ENCODE measurements around the gene MCC. TPM values are rescaled to one million over a fixed set of nuclear protein-coding genes. Genes with fewer than 3 reads are reported as not detected.

Gene MCC
- total RNA-seq, 2 experiments from 2014 or later, result 0.25 TPM; not detected in 1

GRCh38 chr5:113182658-113183344, 305.5 kb downstream of the MCC start:
- no peak overlapping the region for H3K4me3 ChIP-seq (ENCODE audit: low read depth, low read length, poor library complexity, severe bottlenecking)
- no peaks in the 10 kb centered on the region for H3K4me1 ChIP-seq (ENCODE audit: insufficient read depth, low read length, poor library complexity, severe bottlenecking)
- POLR2A ChIA-PET, result interaction anchor here (0.7 to 1.2 kb wide), 3 partner anchors 10 to 1609 kb away, joined by 3 to 4 read pairs (median 3); no protein-coding TSS in a partner anchor
- no TSS peak for BruUV-seq (replicated peaks)
- no peaks in the 10 kb centered on the region for H3K9me3 ChIP-seq (ENCODE audit: low read length)
- TF ChIP-seq CTCF (conservative IDR thresholded peaks at IDR 0.05; ENCODE audit: low read length), result no peak
- TF ChIP-seq EZH2phosphoT487 (IDR thresholded peaks at IDR 0.05; ENCODE audit: borderline replicate concordance, low read depth, low read length), result no peak
- no peak overlapping the region for H2AFZ ChIP-seq (ENCODE audit: low read length)
- CTCF ChIA-PET (ENCODE audit: unreplicated experiment), result no interaction called here
- H3K9me2 ChIP-seq (ENCODE audit: insufficient read depth, low read length), result no peaks in the 10 kb centered on the region
- H4K20me1 ChIP-seq (ENCODE audit: insufficient read depth, low read length), result no peaks in the 10 kb centered on the region
- DNase-seq (ENCODE audit: low spot score), result no peak
- no peaks in the 10 kb centered on the region for H3K36me3 ChIP-seq (ENCODE audit: insufficient read depth, low read length)
- H3K27ac ChIP-seq (ENCODE audit: low read depth, low read length, poor library complexity, severe bottlenecking), result no peak overlapping the region
- H3K79me2 ChIP-seq (ENCODE audit: insufficient read depth, low read depth, low read length), result no peaks in the 10 kb centered on the region
- H3K4me2 ChIP-seq (ENCODE audit: low read length), result no peak overlapping the region
- intact Hi-C loops (cut with micrococcal nuclease; ENCODE audit: unreplicated experiment), result no loop called here

- no peak for DNase-seq (ENCODE audit: low spot score)
- intact Hi-C loops (cut with micrococcal nuclease; ENCODE audit: unreplicated experiment), result no loop called here
- POLR2A ChIA-PET, result interaction anchor here (0.6 to 1.4 kb wide), 4 partner anchors 8 to 75 kb away, joined by 3 to 6 read pairs (median 4); no protein-coding TSS in a partner anchor
These were observed 306.3 kb downstream of the MCC start for GRCh38 chr5:113181853-113182490.

GRCh38 chr5:113181409-113181808, 306.8 kb downstream of the MCC start:
- H3K79me2 ChIP-seq (ENCODE audit: insufficient read depth, low read depth, low read length), result no peaks in the 10 kb centered on the region
- no peaks in the 10 kb centered on the region for H3K36me3 ChIP-seq (ENCODE audit: insufficient read depth, low read length)
- H3K9me2 ChIP-seq (ENCODE audit: insufficient read depth, low read length), result no peaks in the 10 kb centered on the region
- H3K4me3 ChIP-seq (ENCODE audit: low read depth, low read length, poor library complexity, severe bottlenecking), result no peak overlapping the region
- H4K20me1 ChIP-seq (ENCODE audit: insufficient read depth, low read length), result no peaks in the 10 kb centered on the region
- BruUV-seq (replicated peaks), result no TSS peak
- H3K9me3 ChIP-seq (ENCODE audit: low read length), result no peaks in the 10 kb centered on the region
- H3K27ac ChIP-seq (ENCODE audit: low read depth, low read length, poor library complexity, severe bottlenecking), result no peak overlapping the region
- H2AFZ ChIP-seq (ENCODE audit: low read length), result no peak overlapping the region
- no peaks in the 10 kb centered on the region for H3K4me1 ChIP-seq (ENCODE audit: insufficient read depth, low read length, poor library complexity, severe bottlenecking)
- H3K4me2 ChIP-seq (ENCODE audit: low read length), result no peak overlapping the region
- no peak for TF ChIP-seq CTCF (conservative IDR thresholded peaks at IDR 0.05; ENCODE audit: low read length)
- no peak for TF ChIP-seq EZH2phosphoT487 (IDR thresholded peaks at IDR 0.05; ENCODE audit: borderline replicate concordance, low read depth, low read length)
- POLR2A ChIA-PET, result interaction anchor here (0.6 to 1.4 kb wide), 4 partner anchors 8 to 74 kb away, joined by 3 to 6 read pairs (median 4); no protein-coding TSS in a partner anchor
- CTCF ChIA-PET (ENCODE audit: unreplicated experiment), result no interaction called here
- intact Hi-C loops (cut with micrococcal nuclease; ENCODE audit: unreplicated experiment), result no loop called here
- no peak for DNase-seq (ENCODE audit: low spot score)

More at GRCh38 chr5:113181853-113182490, 306.3 kb downstream of the MCC start:
- no peaks in the 10 kb centered on the region for H3K4me1 ChIP-seq (ENCODE audit: insufficient read depth, low read length, poor library complexity, severe bottlenecking)
- BruUV-seq (replicated peaks), result no TSS peak
- H4K20me1 ChIP-seq (ENCODE audit: insufficient read depth, low read length), result no peaks in the 10 kb centered on the region
- TF ChIP-seq EZH2phosphoT487 (IDR thresholded peaks at IDR 0.05; ENCODE audit: borderline replicate concordance, low read depth, low read length), result no peak
- H3K79me2 ChIP-seq (ENCODE audit: insufficient read depth, low read depth, low read length), result no peaks in the 10 kb centered on the region
- no peaks in the 10 kb centered on the region for H3K36me3 ChIP-seq (ENCODE audit: insufficient read depth, low read length)
- CTCF ChIA-PET (ENCODE audit: unreplicated experiment), result no interaction called here
- no peak overlapping the region for H2AFZ ChIP-seq (ENCODE audit: low read length)
- no peak overlapping the region for H3K27ac ChIP-seq (ENCODE audit: low read depth, low read length, poor library complexity, severe bottlenecking)
- H3K9me2 ChIP-seq (ENCODE audit: insufficient read depth, low read length), result no peaks in the 10 kb centered on the region
- H3K4me3 ChIP-seq (ENCODE audit: low read depth, low read length, poor library complexity, severe bottlenecking), result no peak overlapping the region
- H3K9me3 ChIP-seq (ENCODE audit: low read length), result no peaks in the 10 kb centered on the region
- H3K4me2 ChIP-seq (ENCODE audit: low read length), result no peak overlapping the region
